GM12873 (cell line): ENCODE data around the gene SEMA3F.

Experiments used
- CTCF ChIP-seq: IDR thresholded peaks from 2 replicates; pipeline ENCODE4 v1.5.1; 2012; ENCODE audit warnings: low read depth, mild to moderate bottlenecking, moderate library complexity, low read length, control low read depth; ENCODE audit not compliant: insufficient read depth; ENCODE audit errors: missing control alignments

The SEMA3F gene

GRCh38 chr3:50156549-50157493 is 1.7 kb downstream of the SEMA3F start:
- TF ChIP-seq CTCF: no peak

GRCh38 chr3:50157827-50158529 is 2.9 kb downstream of the SEMA3F start:
- TF ChIP-seq CTCF: no peak

GRCh38 chr3:50158530-50159146 is 3.5 kb downstream of the SEMA3F start:
- no peak for TF ChIP-seq CTCF

GRCh38 chr3:50160561-50160983 is 5.4 kb downstream of the SEMA3F start:
- TF ChIP-seq CTCF: no peak

GRCh38 chr3:50161320-50161719 is 6.2 kb downstream of the SEMA3F start:
- TF ChIP-seq CTCF: no peak

- TF ChIP-seq CTCF: no peak
Measured at GRCh38 chr3:50162034-50162883, 7.1 kb downstream of the SEMA3F start.
